Cardiac fibroblast (primary cell): ENCODE measurements around the gene EPHB2.

ENCODE experiments used
- DNase-seq, 2 donors: peaks; one replicate each; pipeline versions ENCODE4 v3.0.0 to v3.0.0-alpha.2; 2010; ENCODE audit warnings: low read depth in 2 of 2
- H3K4me3 ChIP-seq, 2 donors: replicated peaks in 1 of 2; 1 replicate in 1 of 2; 2 replicates in 1 of 2; pipeline ENCODE4 v1.5.1; 2011; ENCODE audit warnings: low read depth in 2 of 2, low read length in 2 of 2, mild to moderate bottlenecking in 2 of 2, moderate library complexity in 1 of 2
- CTCF ChIP-seq: IDR thresholded peaks from one replicate; pipeline ENCODE4 v1.5.1; 2011; ENCODE audit warnings: low read depth, mild to moderate bottlenecking, low read length, inconsistent platforms

Gene EPHB2

GRCh38 chr1:22877980-22878379 lies 167.3 kb downstream of the EPHB2 start:
- no peak for TF ChIP-seq CTCF
- DNase-seq: no peak
- H3K4me3 ChIP-seq: no peak overlapping the region

- H3K4me3 ChIP-seq: no peak overlapping the region
- no peak for TF ChIP-seq CTCF
- no peak for DNase-seq
These were observed 168.0 kb downstream of the EPHB2 start for GRCh38 chr1:22878626-22879025.

GRCh38 chr1:22879445-22879844 lies 168.8 kb downstream of the EPHB2 start:
- no peak for DNase-seq
- TF ChIP-seq CTCF: no peak
- no peak overlapping the region for H3K4me3 ChIP-seq

GRCh38 chr1:22880174-22880601 lies 169.5 kb downstream of the EPHB2 start:
- DNase-seq: peak; percentile 49 to 52
- H3K4me3 ChIP-seq: no peak overlapping the region
- no peak for TF ChIP-seq CTCF

- no peak for DNase-seq
- H3K4me3 ChIP-seq: no peak overlapping the region
- no peak for TF ChIP-seq CTCF
These were observed 172.8 kb downstream of the EPHB2 start for GRCh38 chr1:22883406-22883805.

GRCh38 chr1:22884806-22885530 lies 174.3 kb downstream of the EPHB2 start:
- H3K4me3 ChIP-seq: no peak overlapping the region
- DNase-seq: no peak
- TF ChIP-seq CTCF: no peak

- no peak for TF ChIP-seq CTCF
- H3K4me3 ChIP-seq: no peak overlapping the region
- peak in 1 of 2 donors; percentile 28 for DNase-seq
These were observed 175.6 kb downstream of the EPHB2 start for GRCh38 chr1:22886211-22886610.
